Activated CD8-positive, alpha-beta memory T cell treated with anti-CD3 and anti-CD28 coated beads for 24 hours (primary cell): Measurements from ENCODE around the gene DHRS2.

Source experiments
- DNase-seq: peaks from one replicate; pipeline ENCODE4 v3.0.0-alpha.2; 2020

The DHRS2 gene

GRCh38 chr14:23612802-23613201, 23.4 kb upstream of the DHRS2 start:
- no peak for DNase-seq

- no peak for DNase-seq
Measured at GRCh38 chr14:23613242-23614070, 22.7 kb upstream of the DHRS2 start.

- no peak for DNase-seq
Measured at GRCh38 chr14:23614395-23614828, 21.8 kb upstream of the DHRS2 start.

- DNase-seq = no peak
Measured at GRCh38 chr14:23615856-23616255, 20.3 kb upstream of the DHRS2 start.

GRCh38 chr14:23617539-23617938, 18.6 kb upstream of the DHRS2 start:
- no peak for DNase-seq

- no peak for DNase-seq
Measured at GRCh38 chr14:23618415-23618988, 17.7 kb upstream of the DHRS2 start.

GRCh38 chr14:23620177-23620702, 15.9 kb upstream of the DHRS2 start:
- no peak for DNase-seq

GRCh38 chr14:23621204-23621931, 14.8 kb upstream of the DHRS2 start:
- peak; percentile 19 for DNase-seq

GRCh38 chr14:23621932-23622730, 14.0 kb upstream of the DHRS2 start:
- peak; percentile 19 for DNase-seq

- DNase-seq = peak; percentile 19
Measured at GRCh38 chr14:23622990-23623389, 13.2 kb upstream of the DHRS2 start.

- peak; percentile 35 for DNase-seq
Measured at GRCh38 chr14:23623962-23624361, 12.2 kb upstream of the DHRS2 start.

GRCh38 chr14:23624830-23625404, 11.2 kb upstream of the DHRS2 start:
- no peak for DNase-seq

- DNase-seq = no peak
Measured at GRCh38 chr14:23626946-23627345, 9.2 kb upstream of the DHRS2 start.

- DNase-seq = no peak
Measured at GRCh38 chr14:23627961-23628360, 8.2 kb upstream of the DHRS2 start.

- DNase-seq = no peak
Measured at GRCh38 chr14:23629204-23629603, 7.0 kb upstream of the DHRS2 start.

GRCh38 chr14:23629832-23630396, 6.2 kb upstream of the DHRS2 start:
- no peak for DNase-seq

- no peak for DNase-seq
Measured at GRCh38 chr14:23630687-23631086, 5.5 kb upstream of the DHRS2 start.

GRCh38 chr14:23631234-23631633, 4.9 kb upstream of the DHRS2 start:
- no peak for DNase-seq

- DNase-seq = peak; percentile 92
Measured at GRCh38 chr14:23631702-23632460, 4.3 kb upstream of the DHRS2 start.

GRCh38 chr14:23632461-23633159, 3.6 kb upstream of the DHRS2 start:
- DNase-seq = no peak
